ENCODE results near the gene GPR35.
"Not testable (repeated sequence)": the region's sequence is repeated elsewhere in the genome, so short reads cannot be mapped to it uniquely, and the experiment has no call there.

Gene GPR35

DNA sequence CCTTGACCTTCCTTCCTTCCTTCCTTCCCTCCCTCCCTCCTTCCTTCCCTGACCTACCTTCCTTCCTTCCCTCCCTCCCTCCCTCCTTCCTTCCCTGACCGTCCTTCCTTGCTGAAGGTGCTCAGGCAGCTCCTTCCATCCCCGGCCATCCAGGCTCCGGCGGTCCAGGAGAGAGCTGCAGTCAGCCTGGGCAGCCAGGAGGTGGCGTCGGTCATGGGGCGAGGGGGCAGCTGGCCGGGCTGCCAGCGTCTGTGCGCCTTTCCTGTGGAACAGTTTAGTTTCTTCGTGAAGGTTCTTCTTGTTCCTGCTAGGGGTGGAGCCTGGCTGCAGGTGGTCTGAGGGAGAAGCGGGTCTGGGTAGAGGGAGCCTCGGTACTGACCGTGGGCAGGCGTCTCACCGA is 15.7 kb downstream of the GPR35 start:
- DNase-seq, result no peak

DNA sequence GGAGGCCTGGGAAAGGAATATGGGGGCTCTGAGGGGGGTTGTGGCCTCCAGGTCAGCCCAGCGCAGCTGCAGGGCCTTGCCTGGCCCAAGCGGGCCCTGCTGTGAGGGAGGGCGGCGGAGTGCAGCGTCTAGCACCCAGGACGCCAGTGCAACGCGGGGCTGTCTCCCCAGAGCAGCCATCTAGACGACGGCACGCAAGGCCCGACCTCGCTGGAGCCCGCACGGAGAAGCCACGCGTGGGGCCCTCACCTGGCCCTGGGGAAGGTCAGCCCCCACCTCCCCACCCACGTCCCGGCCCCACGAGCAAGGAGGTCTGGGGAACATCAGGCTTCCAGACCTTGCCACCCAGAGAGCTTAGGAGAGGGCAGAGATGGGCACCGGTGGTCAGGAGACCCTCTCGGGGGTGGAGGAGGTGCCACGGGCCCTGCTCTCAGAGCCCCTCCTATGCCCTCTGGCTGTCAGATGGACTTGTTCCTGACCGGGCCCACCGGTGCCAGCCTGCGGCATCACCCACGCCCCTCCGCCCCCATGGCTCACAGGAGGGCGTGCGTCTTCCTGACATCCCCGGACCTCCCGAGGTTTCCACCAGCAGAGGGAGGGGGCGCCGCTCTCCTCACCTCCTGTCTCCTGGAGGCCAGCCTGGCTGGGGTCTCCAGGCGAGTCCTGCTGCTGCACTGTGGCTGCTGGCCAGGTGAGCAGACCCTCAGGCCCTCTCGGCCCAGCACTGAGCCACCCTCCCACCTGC is 17.0 kb downstream of the GPR35 start:
- DNase-seq, result no peak

DNA sequence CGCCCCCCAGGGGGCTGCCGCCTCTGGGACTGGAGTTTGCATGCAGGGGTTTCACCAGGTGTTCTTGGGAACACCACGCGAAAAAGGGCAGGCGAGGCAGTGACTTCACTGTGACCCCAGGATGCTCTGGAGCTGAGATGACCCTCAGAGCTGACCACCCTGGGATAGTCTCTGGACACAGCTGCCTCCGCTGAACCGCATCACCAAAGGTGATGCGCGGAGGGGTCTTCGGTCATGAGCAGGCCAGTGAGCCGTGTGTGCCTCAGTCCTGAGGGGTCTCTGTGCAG is 17.5 kb downstream of the GPR35 start:
- no peak for DNase-seq

DNA sequence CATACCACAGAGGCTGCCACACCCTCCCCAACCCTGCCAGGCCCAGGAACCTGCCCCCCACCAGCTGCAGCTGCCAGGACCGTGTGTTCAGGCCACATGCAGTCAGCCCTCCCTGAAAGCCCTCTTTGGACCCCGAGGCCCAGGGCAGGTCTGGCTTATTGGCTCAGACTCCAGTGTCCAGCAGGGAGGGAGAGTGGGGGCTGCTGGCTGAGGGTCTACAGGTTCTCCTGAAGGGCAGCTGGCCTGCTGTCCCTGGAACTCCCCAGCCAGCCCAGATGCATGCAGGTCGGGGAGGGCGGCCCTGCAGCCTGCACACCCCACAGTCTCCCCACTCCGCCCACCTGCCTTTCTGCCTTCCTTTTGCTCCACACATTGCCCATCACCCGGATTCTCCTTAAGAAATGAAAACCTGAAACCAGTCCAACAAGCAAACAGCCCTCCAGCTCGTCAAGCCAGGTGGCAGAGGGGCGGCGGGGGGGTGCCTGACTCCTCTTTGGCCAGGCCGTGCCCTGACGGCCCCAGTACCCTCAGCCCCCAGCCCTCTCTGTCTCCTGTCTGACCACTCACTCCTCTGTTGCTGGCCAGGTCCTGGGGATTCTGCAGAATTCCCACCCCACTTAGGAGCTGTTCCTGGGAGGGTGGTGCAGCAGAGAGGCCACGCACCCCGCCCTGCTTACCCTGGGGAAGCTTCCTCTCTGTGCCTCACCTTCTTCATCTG is 18.0 kb downstream of the GPR35 start:
- no peak for DNase-seq

DNA sequence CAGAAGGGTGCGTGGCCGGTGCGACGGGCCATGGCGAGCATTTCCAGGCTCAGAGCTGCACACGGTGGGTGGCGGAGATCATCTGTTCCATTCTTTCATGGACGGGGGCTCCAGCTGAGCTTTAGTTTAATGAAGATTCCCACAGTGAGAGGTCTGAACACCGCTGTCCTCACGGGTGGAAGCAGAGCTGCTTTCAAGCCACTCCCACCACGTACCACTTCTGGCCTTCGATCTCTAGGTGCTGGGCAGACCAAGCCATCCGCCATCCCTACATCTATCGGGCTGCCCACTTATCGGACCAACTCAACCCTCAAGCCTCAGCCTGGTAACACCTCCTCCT is 18.5 kb downstream of the GPR35 start:
- no peak for DNase-seq

DNA sequence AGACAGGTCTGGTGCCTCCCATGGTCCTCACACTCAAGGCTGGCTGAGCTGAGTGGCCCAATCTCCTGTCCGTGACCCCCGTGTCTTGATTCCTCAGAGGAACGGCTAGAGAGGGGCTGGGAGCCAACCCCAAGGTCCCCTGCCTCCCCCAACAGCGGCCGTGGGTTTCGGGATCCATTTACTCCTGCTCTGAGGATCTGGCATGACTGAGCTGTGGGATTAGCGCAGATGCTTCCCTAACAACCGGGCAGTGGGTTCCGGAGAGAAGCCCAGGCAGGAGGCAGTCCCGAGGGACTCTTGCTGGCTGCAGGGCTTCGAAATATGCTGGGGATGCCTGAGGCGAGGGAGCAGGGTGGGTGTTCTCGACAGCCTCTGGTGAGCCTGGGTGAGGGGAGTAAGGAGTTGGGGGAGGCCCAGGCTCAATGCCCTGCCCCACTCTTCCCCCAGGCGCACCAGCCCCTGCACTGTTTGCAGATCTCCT is 18.9 kb downstream of the GPR35 start:
- DNase-seq, result no peak

DNA sequence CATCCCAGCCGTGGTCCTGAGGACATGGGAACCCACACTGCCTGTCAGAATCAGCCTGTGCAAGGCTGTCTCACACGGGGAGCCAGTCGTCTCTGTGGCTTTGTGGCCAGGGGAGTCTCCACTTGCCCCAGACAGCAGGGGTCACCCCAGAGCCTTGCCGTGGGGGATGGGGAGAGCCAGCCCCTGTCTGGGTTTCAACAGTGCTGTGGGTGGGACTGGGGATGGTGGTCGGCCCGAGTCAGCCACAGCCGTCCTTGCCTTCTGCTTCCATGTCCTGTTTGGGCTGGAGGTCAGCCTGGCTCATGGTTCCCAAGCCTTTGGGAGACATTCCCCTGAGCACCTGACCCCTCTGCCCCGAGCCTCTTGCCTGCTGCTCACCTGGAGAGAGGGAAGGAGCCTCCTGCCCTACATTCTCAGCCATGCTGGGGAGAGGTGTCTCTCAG is 19.6 kb downstream of the GPR35 start:
- no peak for DNase-seq

DNA sequence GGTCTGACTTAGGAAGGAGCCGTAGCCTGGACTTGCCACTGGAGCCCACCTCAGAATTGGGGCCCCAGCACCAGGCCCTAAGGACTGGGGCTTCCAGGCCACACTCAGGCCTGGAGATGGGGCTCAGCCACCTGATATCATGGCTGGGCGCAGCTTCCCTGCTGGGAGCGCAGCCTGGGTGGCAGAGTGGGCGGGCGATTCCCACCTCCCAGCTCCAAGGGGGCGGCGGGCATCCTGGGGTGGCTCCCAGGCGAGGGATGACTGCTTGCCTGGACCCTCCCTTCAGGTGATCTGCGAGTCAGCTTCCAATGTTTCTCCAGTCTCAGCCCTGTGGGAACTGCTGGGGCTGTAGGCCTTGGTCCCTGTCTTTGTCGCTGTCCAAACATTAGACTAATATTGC is 20.1 kb downstream of the GPR35 start:
- no peak for DNase-seq

DNA sequence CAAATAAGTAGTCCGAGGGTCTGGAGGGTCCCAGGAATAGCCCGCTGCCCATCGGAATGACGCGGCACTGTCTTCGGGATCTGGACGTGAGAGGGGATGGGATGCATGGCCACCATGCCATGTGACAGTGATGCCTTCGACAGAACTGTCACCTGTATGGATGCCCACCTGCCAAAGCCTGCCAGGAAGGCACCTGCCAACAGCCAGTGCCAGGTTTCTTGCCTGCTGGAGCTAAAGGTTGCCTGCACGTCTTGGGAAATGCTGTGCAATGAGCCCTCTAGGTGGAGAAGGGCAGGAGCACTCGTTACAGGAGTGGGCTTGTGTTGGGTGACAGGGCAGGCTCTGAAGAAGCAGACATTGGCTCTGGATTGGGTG is 20.5 kb downstream of the GPR35 start:
- DNase-seq, result no peak

DNA sequence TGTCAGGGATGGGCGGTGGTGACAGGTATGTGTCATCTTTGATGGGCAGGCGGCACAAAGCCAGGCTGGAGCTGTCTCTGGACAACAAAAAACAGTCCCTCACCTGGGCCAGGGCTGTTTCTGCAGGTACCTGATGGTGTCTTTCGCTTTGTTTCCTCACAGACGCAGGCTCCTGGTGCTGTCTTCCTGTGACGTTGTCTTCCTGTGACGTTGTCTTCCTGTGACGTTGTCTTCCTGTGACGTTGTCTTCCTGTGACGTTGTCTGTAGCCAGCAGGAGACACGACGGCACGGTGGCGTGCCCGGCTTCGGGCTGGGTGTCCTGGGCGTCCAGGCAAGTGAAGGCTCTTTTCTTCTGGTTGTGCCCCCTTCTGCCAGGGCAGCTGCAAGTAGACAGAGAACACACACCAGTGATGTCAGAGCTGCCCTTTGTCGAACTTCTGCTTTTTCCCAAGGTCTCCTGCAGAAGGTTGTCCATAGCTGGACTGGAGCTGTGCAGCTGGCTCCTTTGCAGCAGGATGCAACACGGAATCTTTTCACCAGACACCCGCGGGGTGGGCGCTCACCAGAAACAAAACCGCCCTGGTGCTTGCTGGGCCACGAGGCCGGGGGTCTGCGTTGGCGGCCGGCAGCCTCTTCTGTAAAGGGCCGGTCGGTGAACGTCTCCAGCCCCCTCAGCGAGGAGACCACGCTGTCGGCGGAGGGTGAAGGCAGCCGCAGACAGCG is 21.1 kb downstream of the GPR35 start:
- no peak for DNase-seq

DNA sequence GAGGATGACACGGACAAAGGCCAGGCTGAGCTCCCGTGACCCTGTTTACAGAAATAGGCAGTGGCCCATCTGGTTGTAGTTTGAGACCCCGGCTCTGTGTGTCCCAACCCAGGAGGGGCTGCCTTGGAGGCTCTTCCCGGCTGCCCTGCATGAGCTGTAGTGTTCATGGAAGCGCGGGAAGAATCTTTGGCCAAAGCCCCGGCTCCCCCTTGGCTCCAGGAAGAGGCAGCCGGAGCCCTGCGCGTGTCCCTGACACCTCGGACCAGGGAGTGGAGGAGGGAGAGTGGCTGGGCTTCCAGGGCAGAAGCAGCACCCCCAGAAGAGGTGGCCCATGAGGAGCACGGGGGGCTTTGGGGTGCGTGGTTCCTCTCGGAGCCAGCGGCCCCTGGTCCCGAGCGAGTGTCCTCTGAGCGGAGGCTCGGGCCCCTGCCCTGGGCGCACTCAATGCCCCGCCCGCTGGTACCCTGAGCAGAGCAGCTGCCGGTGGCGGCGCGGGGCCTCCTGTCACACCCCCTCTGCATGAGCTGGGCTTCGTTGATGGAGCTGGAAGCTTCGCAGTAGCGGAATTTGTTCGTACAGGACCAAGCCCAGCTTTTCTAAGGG is 21.7 kb downstream of the GPR35 start:
- DNase-seq, result no peak

DNA sequence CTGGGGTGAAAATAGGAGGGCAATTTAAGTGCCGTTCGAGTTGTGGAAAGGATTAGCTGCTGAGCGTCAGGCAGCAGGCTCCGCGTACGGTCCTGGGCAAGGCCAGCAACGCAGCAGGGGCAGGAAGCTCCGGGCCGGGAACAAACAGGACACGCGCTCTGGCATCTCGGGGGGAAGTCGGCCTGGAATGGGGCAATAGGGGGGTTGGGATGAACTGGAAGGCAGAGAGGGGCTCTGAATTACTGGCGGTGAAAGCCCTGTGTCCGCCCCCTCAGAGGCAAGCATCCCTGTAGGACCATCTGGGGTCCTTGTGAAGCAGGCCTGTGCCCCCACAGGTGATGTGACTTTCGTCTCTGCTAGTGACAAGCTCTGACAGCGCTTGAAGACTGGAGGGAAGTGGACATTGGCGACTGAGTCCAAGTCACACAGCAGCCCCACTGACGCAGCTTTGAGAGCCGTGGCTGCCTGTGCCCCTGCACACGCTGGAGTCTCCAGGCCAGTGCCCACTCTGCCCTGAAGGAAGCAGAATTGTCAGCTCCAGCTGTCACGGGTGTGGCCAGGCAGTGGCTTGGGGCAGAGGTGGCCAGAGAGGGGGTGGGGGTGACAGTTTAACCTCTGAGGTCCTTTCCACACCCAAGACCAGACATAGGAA is 22.3 kb downstream of the GPR35 start:
- no peak for DNase-seq

DNA sequence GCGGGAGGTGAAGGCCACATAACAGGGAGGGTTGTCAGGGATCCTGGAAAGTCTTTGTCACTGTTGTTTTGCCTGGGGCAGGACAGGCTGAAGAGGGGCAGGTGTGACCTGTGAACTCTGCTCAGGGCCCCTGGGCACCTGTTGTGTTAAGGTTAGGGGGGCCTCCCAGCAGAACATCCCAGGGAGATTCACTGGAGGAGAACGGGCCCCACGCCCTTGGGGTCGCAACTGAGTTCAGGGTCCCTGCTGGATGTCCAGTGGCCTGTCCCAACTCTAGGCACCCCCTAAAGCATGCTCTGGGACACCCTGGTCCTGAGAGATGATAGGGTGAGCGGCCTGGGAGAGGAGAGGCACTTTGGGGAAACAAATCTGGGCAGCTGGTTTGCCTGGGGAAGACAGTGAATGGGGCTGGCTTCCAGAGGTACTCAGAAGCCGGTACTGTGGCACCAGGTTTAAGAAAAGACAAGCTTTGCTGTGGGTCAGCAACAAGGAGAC is 22.9 kb downstream of the GPR35 start:
- no peak for DNase-seq

DNA sequence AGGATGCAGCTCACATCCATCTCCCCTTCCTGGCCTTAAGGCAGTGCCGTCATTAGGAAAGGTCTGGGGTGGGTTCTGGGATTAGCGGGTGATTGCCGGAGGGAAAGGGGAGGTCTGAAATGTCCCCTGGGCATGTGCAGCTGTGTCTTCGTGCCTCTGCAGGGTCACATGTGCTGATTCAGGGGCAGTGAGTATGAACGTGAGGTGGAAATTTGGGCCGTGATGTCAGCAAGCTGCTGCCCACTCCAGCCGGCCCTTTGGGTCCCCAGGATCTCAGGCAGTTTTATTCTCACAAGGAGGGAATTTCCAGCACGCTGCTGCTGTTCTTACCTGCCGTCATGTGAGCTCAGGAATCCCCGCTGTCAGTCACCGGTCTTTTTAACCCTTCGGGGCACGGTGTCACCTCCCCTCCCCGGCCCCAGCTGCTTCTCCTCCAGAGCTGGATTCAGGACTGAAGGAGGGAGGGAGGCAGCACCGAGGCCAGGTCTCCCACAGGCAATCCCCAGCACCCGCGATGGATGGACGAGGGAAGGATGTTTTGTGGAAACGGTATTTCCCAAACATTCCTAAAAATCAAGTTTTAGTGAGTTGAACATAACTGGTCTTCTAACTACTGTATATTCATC is 23.5 kb downstream of the GPR35 start:
- no peak for DNase-seq

DNA sequence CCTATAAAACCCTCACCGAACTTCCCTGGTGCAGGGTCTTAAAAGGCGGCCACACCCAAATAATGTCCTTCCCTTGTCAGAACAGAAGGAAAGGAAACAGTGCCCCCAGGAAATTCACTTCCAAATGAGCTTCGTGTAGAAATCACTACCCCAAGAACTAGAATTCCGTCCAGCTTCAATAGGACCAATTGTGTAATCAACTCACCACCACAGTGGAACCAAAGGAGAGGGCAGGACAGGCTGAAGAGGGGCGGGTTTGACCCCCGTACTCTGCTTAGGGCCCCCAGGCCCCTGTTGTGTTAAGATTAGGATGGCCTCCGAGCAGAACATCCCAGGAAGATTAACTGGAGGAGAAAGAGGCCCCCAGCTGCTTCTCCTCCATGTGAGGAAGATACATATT is 24.1 kb downstream of the GPR35 start:
- DNase-seq, result no peak

DNA sequence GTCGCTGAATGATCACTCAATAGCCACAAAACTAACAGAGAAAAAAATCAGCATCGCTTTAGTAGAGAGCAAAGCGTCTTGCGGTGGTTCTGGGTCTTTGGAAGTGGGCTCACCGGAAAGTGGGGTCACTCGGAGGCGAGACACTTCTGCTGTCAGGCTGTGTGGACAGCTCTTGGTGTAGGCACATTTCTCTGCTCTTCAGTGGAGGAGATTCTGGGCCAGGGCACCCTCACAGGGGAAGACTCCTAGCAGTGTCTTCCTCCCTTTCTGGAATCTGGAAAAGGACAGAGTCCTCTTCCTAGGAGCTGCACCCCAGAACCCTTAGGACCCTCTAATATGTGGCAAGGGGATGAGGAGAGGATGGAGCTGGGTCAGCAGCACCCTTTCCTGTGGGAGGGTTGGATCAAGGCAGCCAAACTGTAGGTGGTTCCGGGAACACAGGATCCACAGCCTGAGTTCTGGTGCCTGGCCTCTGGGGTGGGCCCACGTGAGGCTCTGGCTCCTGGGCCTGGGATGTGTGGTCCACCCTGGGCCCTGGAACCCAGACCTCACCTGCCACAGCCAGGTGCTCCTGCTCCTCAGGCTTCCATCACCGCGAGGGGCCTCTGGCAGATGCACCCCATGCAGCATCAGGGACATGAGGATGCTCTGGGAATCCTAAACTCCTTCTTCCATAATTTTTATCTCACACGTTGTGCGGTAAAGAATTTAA is 25.1 kb downstream of the GPR35 start:
- no peak for DNase-seq

DNA sequence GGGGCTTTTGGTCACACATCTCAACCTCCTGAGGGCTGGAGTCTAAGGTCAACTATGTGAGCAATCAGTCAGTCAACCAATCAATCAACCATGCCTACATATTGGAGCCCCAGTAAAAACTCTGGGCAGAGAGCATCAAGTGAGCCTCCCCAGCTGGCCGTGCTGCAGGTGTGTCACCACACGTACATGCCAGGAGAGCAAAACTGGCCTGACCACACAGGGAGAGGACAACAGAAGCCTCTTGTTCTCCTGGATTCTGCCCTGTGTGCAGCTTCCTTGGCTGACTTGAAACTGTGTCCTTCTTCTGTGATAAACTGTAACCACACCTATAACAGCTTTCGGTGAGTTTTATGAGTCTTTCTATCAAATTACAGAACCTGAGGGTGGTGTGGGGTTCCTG is 25.9 kb downstream of the GPR35 start:
- DNase-seq, result no peak

DNA sequence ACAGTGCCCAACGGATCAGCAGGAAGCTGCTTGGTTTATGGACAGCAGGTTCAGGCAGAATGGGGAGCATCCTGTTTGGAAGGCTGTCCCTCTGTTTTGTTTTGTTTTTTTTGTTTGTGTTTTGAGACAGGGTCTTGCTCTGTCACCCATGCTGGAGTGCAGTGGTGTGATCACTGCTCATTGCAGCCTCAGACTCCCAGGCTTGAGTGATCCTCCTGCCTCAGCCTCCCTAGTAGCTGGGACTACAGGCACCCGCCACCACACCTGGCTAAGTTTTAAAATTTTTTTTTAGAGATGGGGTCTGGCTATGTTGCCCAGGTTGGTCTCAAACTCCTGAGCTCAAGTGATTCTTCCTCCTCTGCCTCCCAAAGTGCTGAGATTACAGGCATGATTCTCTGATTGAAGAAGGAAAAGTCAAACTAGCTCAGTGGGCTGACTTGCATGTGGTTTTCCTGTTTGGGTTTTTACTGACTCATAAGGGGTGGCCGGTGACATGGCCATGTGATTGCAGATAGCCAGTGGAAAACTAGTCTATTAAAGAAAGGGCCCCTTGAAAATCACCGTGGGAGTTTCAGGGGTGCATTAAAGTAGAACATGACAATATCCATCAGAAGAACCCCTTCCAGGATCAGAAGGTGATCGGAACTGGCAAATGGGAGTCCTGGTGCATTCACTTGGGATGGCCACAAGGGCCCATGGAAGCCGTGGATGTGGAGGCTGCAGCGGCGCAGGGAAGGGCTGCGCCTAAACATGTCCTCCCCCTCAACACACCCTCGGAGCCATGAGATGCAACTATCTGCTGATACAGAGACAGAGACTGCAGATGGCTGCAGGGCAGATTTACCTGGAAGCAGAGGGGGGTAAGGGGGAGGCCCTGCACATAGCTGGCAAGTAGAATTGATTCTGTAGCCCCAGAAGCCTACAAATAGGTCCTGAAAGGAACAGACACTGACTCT is 30.9 kb downstream of the GPR35 start:
- no peak for DNase-seq

DNA sequence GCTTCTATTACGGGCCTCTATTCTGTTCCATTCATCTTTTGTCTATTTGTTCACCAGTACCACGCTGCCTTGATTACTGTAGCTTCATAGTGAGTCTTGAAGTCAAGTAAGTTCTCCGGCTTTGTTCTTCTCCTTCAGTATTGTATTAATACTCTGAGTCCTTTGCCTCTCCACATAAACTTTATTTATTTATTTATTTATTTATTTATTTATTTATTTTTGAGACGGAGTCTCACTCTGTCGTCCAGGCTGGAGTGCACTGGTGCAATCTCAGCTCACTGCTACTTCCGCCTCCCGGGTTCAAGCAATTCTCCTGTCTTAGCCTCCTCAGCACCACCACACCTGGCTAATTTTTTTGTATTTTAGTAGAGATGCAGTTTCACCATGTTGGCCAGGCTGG is 34.6 kb downstream of the GPR35 start:
- not testable (repeated sequence) for DNase-seq

DNA sequence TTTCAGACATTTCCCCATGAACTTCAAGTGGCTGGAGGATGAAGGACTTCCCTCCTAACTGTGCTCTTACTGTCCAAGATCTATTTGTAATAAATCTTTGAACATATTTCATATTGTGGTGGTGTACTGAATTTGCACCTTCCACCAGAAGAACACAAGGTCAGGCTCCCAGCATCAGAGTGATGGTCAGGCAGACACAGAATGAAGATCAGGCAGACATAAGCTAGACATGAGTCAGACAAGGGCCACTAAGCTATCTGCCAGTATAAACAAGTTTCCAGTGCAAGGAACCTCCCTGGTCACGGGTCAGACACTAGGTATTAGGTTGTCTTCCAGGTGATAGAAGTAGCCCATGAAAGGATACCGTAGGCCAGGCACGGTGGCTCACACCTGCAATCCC is 37.4 kb downstream of the GPR35 start:
- DNase-seq, result no peak
